GM19438 (cell line): Measurements from ENCODE around the gene PLA2G6.

Experiments used
- ATAC-seq: cut with Tn5 transposase; IDR thresholded peaks from one replicate; pipeline ENCODE4 v1.9.1; 2021; ENCODE audit warnings: low read depth; ENCODE audit not compliant: unreplicated experiment

Gene PLA2G6, protein sequence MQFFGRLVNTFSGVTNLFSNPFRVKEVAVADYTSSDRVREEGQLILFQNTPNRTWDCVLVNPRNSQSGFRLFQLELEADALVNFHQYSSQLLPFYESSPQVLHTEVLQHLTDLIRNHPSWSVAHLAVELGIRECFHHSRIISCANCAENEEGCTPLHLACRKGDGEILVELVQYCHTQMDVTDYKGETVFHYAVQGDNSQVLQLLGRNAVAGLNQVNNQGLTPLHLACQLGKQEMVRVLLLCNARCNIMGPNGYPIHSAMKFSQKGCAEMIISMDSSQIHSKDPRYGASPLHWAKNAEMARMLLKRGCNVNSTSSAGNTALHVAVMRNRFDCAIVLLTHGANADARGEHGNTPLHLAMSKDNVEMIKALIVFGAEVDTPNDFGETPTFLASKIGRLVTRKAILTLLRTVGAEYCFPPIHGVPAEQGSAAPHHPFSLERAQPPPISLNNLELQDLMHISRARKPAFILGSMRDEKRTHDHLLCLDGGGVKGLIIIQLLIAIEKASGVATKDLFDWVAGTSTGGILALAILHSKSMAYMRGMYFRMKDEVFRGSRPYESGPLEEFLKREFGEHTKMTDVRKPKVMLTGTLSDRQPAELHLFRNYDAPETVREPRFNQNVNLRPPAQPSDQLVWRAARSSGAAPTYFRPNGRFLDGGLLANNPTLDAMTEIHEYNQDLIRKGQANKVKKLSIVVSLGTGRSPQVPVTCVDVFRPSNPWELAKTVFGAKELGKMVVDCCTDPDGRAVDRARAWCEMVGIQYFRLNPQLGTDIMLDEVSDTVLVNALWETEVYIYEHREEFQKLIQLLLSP

DNA sequence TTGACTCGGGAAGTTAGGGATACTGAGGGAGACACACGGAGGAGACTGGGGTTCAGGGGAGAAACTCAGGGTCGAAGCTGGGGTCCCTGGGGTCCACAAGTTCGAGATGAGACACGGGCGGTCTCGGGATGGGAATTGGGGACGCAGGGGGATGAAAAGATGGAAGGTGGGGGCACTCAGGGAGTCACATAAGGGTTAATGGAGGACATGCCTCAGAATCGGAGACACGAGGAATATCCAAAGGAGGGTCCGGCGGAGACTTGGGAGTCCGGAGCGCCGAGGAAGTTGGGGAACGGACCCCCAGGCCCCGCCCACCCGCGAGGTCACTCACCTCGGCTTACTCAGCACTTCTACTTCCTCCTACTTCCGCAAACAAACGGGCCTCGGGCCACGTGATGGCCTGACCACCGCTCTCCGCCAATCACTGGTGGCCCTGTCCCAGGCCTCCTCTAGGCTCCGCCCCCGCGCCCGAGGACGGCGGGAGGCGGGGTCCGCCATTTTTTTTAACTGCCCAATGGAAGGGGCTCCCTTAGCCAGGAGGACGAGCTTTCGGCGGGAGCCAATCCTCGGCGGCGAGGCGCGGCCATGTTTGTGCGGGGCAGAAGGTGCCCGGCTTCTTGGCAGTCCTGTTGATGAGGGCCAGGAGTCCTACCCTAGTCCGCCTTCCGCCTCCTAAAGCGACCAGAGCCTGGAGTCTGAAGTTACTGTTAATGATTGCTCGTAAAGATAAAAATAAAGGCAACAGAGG lies at the start of gene PLA2G6:
TSS of gene PLA2G6 (minus strand) at position 378 of the 748 bp plus-strand sequence. CDS start 12,404 bp downstream, outside the sequence.
- ATAC-seq: peak; percentile 81

DNA sequence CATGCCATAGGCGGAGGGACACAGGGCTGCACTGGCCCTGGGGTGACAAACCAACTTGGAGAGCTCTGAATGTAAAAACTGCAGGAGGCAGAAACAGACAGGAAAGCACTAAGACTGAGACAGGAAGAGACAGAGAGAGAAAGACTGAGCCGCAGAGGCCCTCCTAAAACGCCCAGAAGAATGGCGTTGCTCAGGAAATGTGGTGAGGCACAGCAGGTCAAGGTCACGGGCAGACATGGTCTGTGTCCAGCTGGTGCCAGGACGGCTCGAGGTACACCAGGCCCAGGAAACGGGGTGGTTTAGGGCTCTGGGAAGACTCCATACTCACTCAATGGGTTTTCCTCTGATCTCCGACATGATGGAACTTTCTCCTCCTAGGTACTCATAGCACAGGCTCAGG lies 49.3 kb upstream of the PLA2G6 start:
- no peak for ATAC-seq

DNA sequence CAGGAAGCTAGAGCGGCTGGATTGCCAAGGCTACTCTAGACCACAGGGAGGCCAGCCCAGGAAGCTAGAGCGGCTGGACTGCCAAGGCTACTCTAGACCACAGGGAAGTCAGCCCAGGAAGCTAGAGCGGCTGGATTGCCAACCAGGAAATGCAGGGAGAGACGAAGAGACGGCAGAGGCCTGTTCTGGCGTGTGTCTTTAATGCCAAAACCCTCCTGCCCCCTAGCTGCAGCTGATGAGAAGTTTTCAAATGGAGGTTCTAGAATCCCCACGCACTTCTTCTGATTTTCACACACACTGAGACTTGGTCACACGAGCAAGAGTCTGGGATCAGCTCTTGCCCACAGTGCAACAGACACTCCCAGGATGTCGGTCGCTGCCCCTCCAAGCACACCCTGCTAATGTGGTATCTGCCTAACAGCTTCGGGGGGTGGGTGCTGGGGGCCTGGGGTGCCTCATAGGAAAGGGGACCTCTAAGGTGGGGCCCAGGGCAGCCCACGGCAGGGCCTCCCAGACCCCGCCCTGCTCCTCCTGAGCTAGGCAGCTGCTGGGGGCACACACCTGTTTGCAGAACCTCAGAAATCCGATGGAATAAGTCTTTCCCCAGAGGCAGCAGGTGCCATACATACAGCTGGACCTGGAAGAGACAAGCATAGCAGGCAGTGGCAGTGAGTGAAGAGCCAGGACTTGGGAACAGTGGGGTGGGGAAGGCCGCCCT lies 48.6 kb upstream of the PLA2G6 start:
- no peak for ATAC-seq

DNA sequence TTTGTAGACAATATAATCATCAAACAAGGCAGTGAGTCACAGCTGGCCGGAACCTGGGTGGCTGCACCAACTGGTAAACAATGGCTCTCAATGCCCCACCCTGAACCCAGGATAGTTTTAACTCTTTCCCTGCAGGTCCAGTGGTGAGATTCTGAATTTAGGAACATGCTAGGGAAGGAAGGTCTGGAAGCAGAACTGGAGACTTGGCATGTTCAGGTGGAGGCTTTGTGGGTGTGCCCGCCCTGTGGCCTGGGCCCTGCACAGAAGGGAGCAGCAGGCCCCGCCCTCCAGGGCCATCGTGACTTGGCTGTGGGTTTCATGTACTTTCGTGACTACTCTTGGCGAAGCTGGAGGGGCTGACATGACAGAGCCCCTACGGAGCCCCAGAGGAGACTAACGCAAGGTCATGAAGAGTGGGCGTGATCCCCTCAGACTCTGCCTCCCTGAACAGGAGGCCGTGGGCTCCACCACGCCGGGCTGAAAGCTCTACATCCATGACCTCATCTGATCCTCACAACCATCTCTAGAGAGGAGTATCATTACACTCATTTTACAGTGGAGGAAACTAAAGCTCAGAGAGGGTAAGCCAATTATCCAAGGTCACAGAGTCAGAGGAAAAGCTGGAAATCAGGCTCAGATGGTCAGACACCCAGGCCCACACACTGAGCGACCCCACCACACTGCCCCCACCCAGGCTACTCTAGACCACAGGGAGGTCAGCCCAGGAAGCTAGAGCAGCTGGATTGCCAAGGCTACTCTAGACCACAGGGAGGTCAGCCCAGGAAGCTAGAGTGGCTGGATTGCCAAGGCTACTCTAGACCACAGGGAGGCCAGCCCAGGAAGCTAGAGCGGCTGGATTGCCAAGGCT lies 47.5 kb upstream of the PLA2G6 start:
- ATAC-seq: no peak

DNA sequence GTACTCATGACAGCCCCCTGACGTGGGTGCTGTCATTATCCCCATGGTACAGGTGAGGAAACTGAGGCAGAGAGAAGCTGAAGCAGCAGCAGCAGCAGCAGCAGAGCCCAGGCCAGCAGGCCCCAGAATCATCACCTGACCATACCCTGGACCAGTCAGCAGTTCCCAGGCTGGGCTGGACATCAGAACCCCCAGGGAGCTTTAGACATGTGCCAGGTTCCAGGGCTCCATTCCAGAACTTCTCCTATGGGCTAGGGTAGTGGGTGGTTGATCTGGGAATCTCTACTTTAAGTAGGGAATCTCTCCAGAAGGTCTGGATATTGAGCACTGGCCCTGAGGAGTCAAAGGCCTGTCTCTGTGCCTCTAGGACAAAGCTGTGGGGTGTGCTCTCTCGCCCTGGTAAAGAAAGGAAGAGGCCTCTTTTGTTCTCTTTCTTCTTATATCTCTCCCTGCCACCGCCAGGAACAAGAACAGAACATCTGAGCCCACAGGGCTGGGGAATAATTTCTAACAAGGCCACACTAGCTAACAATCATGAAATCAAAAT lies 46.8 kb upstream of the PLA2G6 start:
- no peak for ATAC-seq

DNA sequence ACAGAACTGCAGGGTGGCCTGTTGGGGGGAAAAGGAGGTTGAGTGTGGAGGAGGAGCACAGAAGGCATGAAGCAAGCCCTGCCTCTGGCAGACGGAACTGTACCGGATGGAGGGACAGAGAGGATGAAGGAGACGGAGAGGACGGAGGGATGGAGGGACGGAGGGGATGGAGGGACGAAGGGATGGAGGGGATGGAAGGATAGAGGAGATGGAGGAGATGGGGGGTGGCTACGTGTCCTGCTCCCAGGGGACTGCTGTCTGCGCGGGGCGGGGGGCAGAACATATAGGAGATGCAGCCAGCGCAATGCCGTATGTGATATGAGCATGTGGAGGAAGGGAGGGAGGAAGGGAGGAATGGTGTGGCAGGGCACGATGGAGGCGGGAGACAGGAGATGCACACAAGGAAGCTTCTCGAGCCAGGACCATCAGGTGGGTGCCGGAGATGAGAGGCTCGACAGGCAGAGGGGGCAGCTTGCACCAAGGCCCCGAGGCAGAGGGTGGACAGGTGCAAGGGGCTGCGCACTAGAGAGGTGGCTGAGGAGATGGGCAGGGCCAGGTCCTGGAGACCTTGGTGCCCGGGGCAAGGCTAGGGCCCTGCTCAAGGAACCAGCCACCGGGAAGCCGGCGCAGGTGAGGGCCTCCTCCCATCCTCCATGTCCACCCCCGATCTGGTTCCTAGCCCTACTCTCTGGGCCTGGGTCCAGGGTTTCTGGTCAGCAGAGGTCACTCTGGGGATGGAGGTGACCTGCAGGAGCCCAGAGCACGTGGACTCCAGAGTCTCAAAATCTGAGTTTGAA lies 45.4 kb upstream of the PLA2G6 start:
- ATAC-seq: no peak

DNA sequence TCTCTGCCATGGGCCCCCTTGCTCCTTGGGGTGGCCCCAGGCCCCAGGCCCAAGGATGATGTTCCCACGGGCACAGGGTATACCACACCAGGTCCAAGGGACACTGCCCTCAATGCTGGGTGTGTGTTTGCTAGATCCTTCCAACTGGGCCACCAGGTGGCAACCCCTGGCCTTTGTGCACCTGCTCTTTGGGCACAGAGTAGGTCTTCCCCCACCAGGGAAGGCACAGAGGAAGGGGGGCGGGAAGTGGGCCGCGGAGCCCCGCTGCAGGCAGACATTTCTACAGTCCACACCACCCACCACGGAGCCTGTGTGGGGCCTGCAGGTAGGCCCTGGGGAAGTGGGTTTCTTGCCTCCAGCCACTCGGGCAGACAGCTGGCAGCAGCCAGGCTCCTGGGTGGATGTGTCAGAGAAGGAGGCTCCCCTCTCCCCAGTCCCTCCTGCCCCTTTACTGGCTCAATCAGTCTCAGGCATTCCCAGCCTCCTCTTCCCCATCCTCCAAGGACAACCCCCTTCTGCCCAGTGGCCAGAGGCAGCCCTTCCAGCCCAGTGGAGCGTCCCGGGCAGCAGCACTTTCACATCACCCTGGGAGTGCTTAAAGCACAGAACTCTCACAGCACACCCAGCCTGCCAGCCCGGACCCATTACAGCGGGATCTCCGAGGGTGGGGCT lies 41.8 kb upstream of the PLA2G6 start:
- ATAC-seq: no peak

DNA sequence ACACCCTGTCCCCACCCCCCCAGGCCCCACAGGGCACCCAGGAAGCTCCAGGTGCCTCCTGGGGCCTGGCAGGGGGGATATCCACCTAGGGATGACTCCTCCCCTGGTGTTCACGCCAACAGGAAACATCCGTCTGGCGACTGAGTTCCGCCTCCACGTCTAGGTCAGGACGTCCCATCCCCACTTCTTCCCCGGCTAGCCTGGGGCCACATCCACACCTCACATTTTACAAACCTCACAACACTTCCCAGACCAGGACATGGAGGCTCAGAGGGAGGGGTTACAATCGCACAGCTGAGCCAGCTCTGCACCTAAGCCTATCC lies 41.1 kb upstream of the PLA2G6 start:
- ATAC-seq: no peak

DNA sequence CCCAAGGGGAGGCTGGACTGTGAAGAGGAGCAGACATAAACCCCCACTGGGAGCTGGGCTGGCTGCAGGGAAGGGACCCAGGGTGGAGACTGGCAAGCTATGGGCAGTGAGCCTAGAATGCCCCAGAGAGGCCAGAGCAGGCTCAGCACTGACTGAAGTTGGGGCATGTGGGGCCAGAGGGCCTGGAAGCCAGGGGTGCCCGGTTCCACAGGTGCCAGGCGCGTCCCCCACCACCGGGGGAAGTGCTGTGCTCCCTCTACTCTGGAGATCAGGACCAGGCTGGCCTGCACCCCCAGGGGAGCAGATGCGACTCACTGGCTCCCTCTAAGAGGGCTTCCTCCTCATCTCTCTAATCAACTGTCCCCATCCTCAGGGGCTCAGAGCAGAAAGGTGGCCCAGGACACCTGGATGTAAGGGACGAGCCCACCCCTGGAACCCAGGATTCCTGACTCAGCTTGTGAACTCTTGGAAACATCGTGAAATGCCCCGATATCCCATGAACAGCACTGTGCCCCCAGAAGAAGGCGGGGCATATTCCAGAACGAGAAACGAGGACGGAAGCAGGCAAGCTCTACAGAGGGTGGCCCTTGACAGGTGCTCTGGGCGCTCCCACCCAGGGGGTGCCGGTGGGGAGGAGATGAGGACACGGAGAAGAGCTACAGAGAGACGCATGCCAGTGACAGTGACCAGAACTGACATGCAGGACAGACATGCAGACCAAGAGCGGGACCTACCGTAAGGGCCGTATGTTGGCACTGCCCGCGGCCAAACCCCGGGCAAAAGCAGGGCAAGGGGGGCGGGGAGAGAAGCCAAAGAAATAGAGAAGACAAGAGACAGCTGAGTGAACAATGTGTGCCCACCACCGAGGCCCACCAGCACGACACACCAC lies 40.5 kb upstream of the PLA2G6 start:
- ATAC-seq: no peak

DNA sequence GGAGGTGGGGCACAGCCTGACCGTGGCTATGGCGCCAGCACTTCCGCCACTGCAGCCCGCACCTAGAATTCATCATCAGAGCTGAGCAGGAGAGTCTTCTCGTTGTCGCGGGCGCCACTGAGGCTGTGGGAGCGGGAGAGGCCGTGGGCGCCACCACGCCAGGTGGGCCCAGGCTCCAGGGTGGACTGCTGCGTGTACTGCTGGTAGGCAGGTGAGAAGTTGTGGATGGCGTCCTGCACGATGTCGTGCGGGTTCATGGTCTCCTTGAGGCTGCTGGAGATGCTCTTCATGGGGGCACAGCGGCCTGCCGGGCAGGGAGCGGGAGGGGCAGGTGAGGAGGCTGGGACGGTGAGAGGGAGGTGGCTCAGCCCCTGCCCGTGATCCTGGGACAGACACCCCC lies 39.8 kb upstream of the PLA2G6 start:
- ATAC-seq: no peak

DNA sequence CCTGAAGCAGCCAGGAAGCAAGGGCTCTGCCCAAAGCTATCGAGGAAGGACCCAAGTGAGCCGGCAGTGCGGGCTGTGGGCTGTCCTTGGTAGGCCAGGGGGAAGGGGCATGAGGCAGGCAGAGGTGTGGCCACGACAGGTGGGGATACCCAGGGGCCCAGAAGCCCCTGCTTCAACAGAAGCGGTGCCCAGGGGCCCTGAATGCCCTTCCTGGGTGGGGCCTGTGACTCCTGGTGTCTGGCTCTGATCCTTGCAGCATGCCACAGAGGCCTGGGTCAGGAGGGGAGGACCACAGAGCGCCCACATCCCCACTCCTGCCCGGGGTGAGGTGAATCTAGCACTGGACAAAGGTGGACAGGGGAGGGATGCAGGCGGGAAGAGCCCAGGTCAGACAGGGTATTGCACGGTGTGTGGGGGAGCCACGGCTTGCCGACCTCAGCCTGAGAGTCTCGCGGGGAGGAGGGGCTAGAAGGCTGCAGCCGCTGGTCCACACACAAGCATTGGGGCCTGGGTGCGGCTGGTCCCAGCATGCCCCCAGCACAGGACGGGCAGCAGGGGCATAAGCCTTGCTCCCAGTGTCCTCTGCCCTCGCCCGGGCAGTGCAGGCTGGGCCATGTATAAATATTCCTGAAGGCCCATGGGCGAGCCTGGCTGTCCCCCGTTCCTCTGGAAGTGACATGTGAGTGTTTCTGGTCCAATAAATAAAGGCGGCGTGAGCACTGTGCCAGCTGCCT lies 39.2 kb upstream of the PLA2G6 start:
- ATAC-seq: no peak

DNA sequence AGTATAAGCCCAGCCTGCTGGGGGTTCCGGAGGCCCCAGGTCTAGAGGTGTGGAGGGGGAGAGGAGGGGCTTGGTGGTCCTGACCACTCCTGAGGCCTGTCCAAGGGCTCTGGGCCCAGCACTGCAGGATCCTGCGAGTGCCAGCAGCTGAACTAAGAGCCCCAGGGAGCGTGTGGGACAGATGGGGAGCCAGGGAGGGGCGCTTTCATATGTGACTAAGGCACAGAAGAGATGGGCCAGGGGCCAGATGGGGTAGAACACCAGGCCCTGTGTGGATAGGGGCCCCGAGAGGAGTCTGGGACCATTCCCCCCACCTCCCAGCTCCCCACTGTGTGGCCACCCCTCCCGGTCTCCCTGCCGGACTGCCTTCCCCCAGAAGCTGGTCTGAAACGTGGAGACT lies 38.5 kb upstream of the PLA2G6 start:
- no peak for ATAC-seq

DNA sequence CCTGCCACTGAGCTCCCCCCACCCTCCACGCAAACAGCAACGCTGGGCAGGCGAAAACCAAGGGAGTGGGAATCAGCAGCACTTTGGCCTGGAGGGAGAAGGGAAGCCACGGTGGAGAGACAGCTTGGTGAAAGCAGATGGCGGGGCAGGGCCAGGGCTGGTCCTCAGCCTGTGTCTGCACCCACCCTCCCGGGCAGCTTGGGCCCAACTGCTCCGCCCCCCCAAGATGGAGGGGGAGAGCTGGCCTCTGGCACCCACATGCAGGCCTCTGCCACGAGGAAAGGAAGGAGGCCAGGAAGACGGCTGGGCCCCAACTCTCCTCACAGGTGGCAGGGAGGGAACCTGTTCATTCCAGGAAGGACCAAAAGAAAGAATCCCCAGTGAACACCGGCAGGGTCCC lies 38.0 kb upstream of the PLA2G6 start:
- ATAC-seq: no peak

DNA sequence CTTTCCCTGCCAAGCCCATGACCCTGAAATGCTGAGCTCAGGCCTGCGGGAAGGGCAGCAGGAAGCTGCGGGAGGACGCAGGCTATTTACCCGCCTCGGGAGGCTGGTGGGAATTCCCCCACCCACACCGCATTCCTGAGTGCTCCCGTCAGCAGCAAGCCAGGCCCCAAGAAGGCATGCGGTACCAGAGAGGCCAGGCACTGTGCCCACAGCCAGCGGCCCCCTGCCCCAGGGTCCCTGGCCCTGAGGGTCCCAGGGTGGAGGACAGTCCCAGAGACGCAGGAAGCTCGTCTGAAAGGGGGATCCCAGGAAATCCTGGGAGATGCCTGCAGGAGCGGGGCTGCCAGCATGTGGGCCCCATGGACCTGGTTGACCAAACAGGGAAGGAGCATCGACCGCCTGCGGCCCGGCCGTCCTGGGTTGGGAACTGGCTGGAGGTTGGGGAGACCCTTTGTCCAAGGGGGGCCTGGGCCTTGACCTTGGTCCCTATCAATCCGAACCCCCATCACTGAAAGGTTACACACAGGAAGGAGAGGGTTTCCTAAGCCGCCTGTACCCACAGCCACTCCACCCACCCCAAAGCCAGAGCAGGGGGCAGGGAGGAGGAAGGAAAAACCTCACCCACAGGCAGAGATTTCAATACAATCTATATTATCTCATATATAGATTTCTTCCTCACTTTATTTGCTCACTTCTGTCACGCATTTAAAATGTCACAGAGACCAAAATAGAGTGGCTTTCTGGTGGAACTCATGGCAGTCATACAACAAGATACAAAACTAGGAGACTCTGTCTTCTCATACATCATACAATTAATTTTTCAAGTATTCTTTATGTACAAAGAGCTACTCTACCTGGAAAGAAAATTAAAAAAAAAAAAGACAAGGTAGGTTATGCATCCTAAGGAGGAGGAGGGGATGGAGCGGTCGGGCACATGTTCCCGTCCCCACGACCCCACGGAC lies 37.3 kb upstream of the PLA2G6 start:
- no peak for ATAC-seq
